ENCODE measurements around the gene PI4KA.
"Not testable (repeated sequence)": the region's sequence is repeated elsewhere in the genome, so short reads cannot be mapped to it uniquely, and the experiment has no call there.

The PI4KA gene

DNA sequence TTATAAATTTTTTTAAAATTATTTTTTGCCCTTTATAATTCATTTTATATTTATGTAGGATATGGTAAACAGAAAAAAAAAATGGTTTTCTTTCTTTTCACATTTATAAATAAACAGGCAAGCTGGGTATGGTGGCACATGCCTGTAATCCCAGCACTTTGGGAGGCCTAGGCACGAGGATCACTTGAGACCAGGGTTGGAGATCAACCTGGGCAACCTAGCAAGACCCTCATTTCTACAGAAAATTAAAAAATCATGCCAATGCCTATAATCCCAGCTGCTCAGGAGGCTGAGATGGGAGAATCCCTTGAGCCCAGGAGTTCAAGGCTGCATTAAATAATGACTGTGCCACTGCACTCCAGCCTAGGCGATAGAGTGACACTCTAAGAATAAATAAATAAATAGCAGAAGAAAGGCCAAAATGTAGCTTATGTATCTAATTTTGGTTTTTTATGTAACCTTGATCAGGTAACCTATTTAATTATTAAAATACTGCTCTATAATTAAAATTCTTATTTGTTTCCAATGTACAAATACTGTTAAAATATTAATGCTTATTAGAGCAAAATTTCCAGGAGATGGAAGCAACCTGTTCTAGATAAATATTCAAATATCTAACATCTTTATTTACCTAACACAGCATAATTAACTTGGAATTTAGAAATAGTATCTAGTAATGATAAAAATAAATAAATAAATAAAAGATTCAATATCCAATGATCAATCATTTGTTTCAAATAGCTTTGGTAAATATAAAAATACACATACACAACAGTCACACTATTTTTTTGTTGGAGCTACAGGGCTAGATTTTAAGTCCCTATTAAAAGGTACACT, 21.4 kb downstream of the PI4KA start:
- TF ChIP-seq, protein P1, sequence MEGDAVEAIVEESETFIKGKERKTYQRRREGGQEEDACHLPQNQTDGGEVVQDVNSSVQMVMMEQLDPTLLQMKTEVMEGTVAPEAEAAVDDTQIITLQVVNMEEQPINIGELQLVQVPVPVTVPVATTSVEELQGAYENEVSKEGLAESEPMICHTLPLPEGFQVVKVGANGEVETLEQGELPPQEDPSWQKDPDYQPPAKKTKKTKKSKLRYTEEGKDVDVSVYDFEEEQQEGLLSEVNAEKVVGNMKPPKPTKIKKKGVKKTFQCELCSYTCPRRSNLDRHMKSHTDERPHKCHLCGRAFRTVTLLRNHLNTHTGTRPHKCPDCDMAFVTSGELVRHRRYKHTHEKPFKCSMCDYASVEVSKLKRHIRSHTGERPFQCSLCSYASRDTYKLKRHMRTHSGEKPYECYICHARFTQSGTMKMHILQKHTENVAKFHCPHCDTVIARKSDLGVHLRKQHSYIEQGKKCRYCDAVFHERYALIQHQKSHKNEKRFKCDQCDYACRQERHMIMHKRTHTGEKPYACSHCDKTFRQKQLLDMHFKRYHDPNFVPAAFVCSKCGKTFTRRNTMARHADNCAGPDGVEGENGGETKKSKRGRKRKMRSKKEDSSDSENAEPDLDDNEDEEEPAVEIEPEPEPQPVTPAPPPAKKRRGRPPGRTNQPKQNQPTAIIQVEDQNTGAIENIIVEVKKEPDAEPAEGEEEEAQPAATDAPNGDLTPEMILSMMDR (IDR thresholded peaks at IDR 0.05; ENCODE audit: low read depth, low read length): no peak
- no peak for DNase-seq (ENCODE audit: low read depth, low spot score)
- H3K4me3 ChIP-seq (ENCODE audit: low read depth, low read length): no peak overlapping the region
- in situ Hi-C loops (cut with HindIII; ENCODE audit: low sequenced_read_pairs): no loop called here

DNA sequence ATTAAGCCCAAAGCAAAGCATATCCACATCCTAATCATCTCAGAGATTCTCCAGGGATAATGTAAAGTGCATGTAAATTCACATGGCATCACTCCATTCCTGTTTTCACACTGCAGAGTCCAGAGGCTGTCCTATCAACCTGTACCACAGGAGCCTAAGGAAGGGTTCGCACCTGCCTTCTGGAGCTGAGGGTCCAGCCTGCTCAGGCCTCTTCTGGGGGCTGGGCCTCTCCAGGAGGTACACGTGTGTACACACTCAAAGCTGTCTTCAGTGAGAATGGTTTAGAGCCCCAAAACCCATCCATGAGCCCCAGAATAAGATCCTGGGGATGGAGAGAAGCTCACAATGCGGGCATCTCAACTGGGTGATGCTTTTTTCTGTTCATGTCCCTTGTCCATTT, 23.9 kb downstream of the PI4KA start:
- in situ Hi-C loops (cut with HindIII; ENCODE audit: low sequenced_read_pairs): no loop called here
- TF ChIP-seq, protein P1 (IDR thresholded peaks at IDR 0.05; ENCODE audit: low read depth, low read length): no peak

DNA sequence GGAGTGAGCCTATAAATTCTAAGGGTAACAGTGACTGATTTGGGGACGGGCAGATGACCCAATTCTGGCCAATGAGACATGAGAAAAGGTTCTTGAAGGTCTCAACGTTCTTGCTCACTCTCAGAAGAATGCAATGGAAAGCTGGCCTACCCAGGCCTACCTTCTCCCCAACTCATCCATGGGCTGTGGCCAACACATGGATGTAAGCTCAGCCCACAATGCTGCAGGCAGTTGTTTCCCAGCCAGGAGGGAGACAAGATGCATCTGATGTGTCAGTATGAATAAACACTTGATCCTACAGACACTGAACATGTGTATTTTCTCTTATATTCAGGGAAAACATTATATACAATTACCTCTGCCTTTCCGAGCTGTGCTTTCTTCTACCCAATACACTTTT, 24.4 kb downstream of the PI4KA start:
- no peak for DNase-seq (ENCODE audit: low read depth, low spot score)
- H3K4me3 ChIP-seq (ENCODE audit: low read depth, low read length): no peak overlapping the region
- in situ Hi-C loops (cut with HindIII; ENCODE audit: low sequenced_read_pairs): no loop called here
- TF ChIP-seq, protein P1 (IDR thresholded peaks at IDR 0.05; ENCODE audit: low read depth, low read length): no peak

More for the DNA sequence above, 23.9 kb downstream of the PI4KA start:
- no peak for DNase-seq (ENCODE audit: low read depth, low spot score)
- H3K4me3 ChIP-seq (ENCODE audit: low read depth, low read length): no peak overlapping the region

DNA sequence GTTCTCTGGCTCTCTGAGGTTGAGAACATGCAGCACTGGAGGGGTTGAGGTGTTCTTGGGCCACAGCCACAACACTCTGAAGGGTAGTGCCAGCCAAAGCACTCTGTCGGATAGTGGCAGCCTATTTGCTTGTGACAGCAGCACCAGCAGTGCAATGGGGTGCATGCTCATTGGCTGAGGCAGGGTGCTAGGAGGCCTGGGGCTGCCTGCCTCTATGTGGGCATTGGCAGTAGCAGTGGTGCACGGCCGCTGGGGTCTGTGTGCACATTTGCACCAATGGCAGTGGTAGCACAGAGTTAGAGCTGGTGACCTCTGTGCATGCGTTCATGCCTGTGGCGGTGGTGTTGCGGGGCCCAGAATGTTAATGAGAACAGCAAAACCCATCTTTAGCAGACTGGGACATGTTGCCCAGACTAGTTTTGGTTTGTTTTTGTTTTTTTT, 25.4 kb downstream of the PI4KA start:
- in situ Hi-C loops (cut with HindIII; ENCODE audit: low sequenced_read_pairs): no loop called here
- TF ChIP-seq, protein P1 (IDR thresholded peaks at IDR 0.05; ENCODE audit: low read depth, low read length): no peak
- no peak for DNase-seq (ENCODE audit: low read depth, low spot score)

DNA sequence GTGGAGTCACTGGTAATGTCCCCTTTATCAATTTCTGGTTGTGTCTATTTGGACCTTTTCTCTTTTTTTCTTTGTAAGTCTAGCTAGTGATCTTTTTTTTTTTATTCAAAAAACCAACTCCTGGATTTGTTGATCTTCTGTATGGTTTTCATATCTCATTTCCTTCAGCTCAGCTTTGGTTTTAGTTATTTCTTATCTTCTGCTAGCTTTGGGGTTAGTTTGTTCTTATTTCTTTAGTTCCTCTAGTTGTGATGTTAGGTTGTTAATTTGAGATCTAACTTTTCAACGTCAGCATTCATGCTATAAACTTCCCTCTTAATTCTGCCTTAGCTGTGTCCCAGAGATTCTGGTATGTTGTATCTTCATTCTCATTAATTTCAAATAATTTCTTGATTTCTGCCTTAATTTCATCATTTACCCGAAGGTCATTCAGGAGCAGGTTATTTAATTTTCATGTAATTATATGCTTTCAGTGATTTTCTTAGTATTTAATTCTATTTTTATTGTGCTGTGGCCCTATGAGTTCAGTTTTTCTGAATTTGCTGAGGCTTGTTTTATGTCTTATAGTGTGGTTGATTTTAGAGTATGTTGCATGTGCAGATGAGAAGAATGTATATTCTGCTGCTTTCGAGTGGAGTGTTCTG, 29.0 kb downstream of the PI4KA start:
- H3K4me3 ChIP-seq (ENCODE audit: low read depth, low read length): no peak overlapping the region
- DNase-seq (ENCODE audit: low read depth, low spot score): no peak
- in situ Hi-C loops (cut with HindIII; ENCODE audit: low sequenced_read_pairs): no loop called here
- TF ChIP-seq, protein P1 (IDR thresholded peaks at IDR 0.05; ENCODE audit: low read depth, low read length): no peak

More for the DNA sequence above, 25.4 kb downstream of the PI4KA start:
- no peak overlapping the region for H3K4me3 ChIP-seq (ENCODE audit: low read depth, low read length)

DNA sequence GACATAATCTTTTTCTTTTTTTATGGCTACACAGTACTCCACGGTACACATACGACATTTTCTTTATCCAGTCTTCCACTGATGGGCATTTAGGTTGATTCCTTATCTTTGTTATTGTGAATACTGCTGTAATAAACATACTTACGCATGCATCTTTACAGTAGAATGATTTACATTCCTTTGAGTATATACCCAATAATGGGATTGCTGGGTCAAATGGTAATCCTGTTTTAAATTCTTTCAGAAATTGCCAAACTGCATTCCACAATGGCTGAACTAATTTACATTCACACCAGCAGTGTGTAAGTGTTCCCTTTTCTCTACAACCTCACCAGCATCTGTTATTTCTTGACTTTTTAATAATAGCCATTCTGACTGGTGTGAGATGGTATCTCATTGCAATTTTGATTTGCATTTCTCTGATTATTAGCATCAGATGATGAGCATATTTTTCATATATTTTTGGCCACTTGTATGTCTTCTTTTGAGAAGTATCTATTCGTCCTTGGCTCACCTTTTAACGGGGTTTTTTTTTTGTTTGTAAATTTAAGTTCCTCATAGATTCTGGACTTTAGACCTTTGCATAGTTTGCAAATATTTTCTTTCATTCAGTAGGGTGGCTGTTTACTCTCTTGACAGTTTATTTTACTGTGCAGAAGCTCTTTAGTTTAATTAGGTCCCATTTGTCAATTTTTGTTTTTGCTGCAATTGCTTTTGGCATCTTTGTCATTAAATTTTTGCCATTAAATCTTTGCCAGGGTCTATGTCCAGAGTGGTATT, 32.0 kb downstream of the PI4KA start:
- H3K4me3 ChIP-seq (ENCODE audit: low read depth, low read length); DNase-seq (ENCODE audit: low read depth, low spot score); in situ Hi-C loops (cut with HindIII; ENCODE audit: low sequenced_read_pairs): not testable (repeated sequence)
